Kidney (tissue), 14 donors: ENCODE measurements around the gene CLC. TPM values are rescaled to one million over a fixed set of nuclear protein-coding genes. Genes with fewer than 3 reads are reported as not detected.
"Not testable (repeated sequence)": the region's sequence is repeated elsewhere in the genome, so short reads cannot be mapped to it uniquely, and the experiment has no call there.

Source experiments
- DNase-seq, 5 donors: peaks; one replicate each; pipeline ENCODE4 v3.0.0-alpha.2; 2013 to 2020
- FAIRE-seq: peaks from 2 replicates; lab custom pipeline; 2012; peaks lifted over from hg19 to GRCh38; lab: Jason Lieb, UNC
- H3K27ac ChIP-seq, 2 donors: one replicate each; pipeline ENCODE4 v1.7.0; 2013; ENCODE audit warnings: low read depth in 2 of 2, low read length in 2 of 2, inconsistent platforms in 1 of 2
- H3K27me3 ChIP-seq: one replicate; pipeline ENCODE4 v1.7.1; 2013; ENCODE audit warnings: low read length, inconsistent platforms; ENCODE audit not compliant: control insufficient read depth, insufficient read depth
- H3K36me3 ChIP-seq, 3 donors: one replicate each; pipeline versions ENCODE4 v1.7.0 to v1.7.1; 2013; ENCODE audit warnings: low read length in 3 of 3, control low read depth in 1 of 3, inconsistent platforms in 1 of 3; ENCODE audit not compliant: insufficient read depth in 3 of 3, control insufficient read depth in 2 of 3
- H3K4me1 ChIP-seq, 3 donors: one replicate each; pipeline versions ENCODE4 v1.7.0 to v1.7.1; 2013; ENCODE audit warnings: low read length in 3 of 3, inconsistent platforms in 1 of 3, low read depth in 1 of 3; ENCODE audit not compliant: control insufficient read depth in 2 of 3, insufficient read depth in 2 of 3
- H3K4me3 ChIP-seq, 3 donors: one replicate each; pipeline versions ENCODE4 v1.7.0 to v1.8.1; 2013; ENCODE audit warnings: low read length in 3 of 3, control low read depth in 1 of 3, inconsistent platforms in 1 of 3
- H3K9ac ChIP-seq, 3 donors: one replicate each; pipeline versions ENCODE4 v1.7.0 to v1.7.1; 2013; ENCODE audit warnings: low read length in 3 of 3, control low read depth in 1 of 3, inconsistent platforms in 1 of 3
- H3K9me3 ChIP-seq, 3 donors: one replicate each; pipeline versions ENCODE4 v1.7.0 to v1.7.1; 2013; ENCODE audit warnings: low read length in 3 of 3, control low read depth in 1 of 3, inconsistent platforms in 1 of 3; ENCODE audit not compliant: control insufficient read depth in 2 of 3, insufficient read depth in 1 of 3
- CTCF ChIP-seq: IDR thresholded peaks from 3 replicates; pipeline ENCODE4 v1.5.1; 2012; ENCODE audit warnings: mild to moderate bottlenecking, moderate library complexity, borderline replicate concordance; ENCODE audit not compliant: insufficient read depth; ENCODE audit errors: extremely low read depth
- intact Hi-C: fragments of 100-400 bp; cut with DNase I; formaldehyde crosslinking; loops from one replicate; pipeline ENCODE4 v1.11.1; 2022
- polyA plus RNA-seq: library from polyadenylated mRNA; stranded (reverse); fragments of 350-450 nt; fragmentation: Illumina TruSeq; extraction: RNeasy Lipid Tissue Mini Kit (QIAGEN cat#74804); gene quantifications from one replicate; pipeline ENCODE4 v1.2.3, GENCODE V29; 2014; ENCODE audit warnings: low read depth, low replicate concordance; ENCODE audit not compliant: insufficient read depth
- total RNA-seq: library from RNA; stranded (reverse); fragmentation: NEBNext Ultra II Directional; extraction: Animal tissue kit (Norgen Biotek cat#: 25700); gene quantifications from one replicate; pipeline ENCODE4 v1.2.1, GENCODE V29; 2021
- donor health status: control.
- donor health status: control.
- donor health status: control.
- donor health status: control.
- donor health status: control.
- donor health status: DM: yes; HTN: yes; CAD: no.
- donor health status: Normal renal cell carcinoma (clear cell type).

The CLC gene
- total and polyA plus RNA-seq, 2 donors from 2014 or later: not detected

- intact Hi-C loops: no loop called here
- TF ChIP-seq CTCF: no peak
- H3K27me3 ChIP-seq: no peaks in the 10 kb centered on the region
- no peaks in the 10 kb centered on the region for H3K36me3 ChIP-seq
- H3K9ac ChIP-seq: no peak overlapping the region
- DNase-seq (no peak), FAIRE-seq (no peak)
- H3K27ac ChIP-seq: no peak overlapping the region
- H3K9me3 ChIP-seq: no peaks in the 10 kb centered on the region
- no peak overlapping the region for H3K4me3 ChIP-seq
- no peaks in the 10 kb centered on the region for H3K4me1 ChIP-seq
Observed at GRCh38 chr19:39696387-39696786, 41.4 kb downstream of the CLC start.

- Histone ChIP-seq H3K9ac (no peak overlapping the region), H3K36me3 (no peaks in the 10 kb centered on the region), H3K4me3 (no peak overlapping the region), H3K4me1 (no peaks in the 10 kb centered on the region), H3K27ac (no peak overlapping the region), H3K9me3 (no peaks in the 10 kb centered on the region), H3K27me3 (no peaks in the 10 kb centered on the region)
- intact Hi-C loops: no loop called here
- no peak for TF ChIP-seq CTCF
- FAIRE-seq (no peak), DNase-seq (no peak)
Observed at GRCh38 chr19:39695759-39696158, 42.1 kb downstream of the CLC start.

GRCh38 chr19:39692822-39693221 lies 45.0 kb downstream of the CLC start:
- Histone ChIP-seq H3K27ac (no peak overlapping the region), H3K4me1 (no peaks in the 10 kb centered on the region), H3K9me3 (no peaks in the 10 kb centered on the region), H3K9ac (no peak overlapping the region), H3K36me3 (no peaks in the 10 kb centered on the region), H3K27me3 (no peaks in the 10 kb centered on the region), H3K4me3 (no peak overlapping the region)
- intact Hi-C loops: no loop called here
- no peak for TF ChIP-seq CTCF
- DNase-seq (no peak), FAIRE-seq (no peak)

GRCh38 chr19:39692166-39692565 lies 45.7 kb downstream of the CLC start:
- Histone ChIP-seq H3K9ac (no peak overlapping the region), H3K9me3 (no peaks in the 10 kb centered on the region), H3K27me3 (no peaks in the 10 kb centered on the region), H3K4me1 (no peaks in the 10 kb centered on the region), H3K4me3 (no peak overlapping the region), H3K27ac (no peak overlapping the region), H3K36me3 (no peaks in the 10 kb centered on the region)
- no peak for TF ChIP-seq CTCF
- intact Hi-C loops: no loop called here
- FAIRE-seq (no peak), DNase-seq (no peak)

GRCh38 chr19:39688637-39689036 lies 49.2 kb downstream of the CLC start:
- H3K27me3 ChIP-seq, H3K4me1 ChIP-seq, H3K36me3 ChIP-seq, FAIRE-seq, intact Hi-C loops, H3K9me3 ChIP-seq, H3K9ac ChIP-seq, DNase-seq, H3K27ac ChIP-seq, H3K4me3 ChIP-seq: not testable (repeated sequence)
